Stimulated activated CD4-positive, alpha-beta T cell treated with anti-CD3 and anti-CD28 coated beads, Interleukin-2, amount 100 ng/mL, for 24 hours (primary cell): ENCODE results near the gene CRYZ.

ENCODE experiments used
- DNase-seq, 2 donors: peaks; one replicate each; pipeline ENCODE4 v3.0.0-alpha.2; 2020

The CRYZ gene

GRCh38 chr1:74729741-74730478 is 2.9 kb downstream of the CRYZ start:
- DNase-seq: no peak

DNA sequence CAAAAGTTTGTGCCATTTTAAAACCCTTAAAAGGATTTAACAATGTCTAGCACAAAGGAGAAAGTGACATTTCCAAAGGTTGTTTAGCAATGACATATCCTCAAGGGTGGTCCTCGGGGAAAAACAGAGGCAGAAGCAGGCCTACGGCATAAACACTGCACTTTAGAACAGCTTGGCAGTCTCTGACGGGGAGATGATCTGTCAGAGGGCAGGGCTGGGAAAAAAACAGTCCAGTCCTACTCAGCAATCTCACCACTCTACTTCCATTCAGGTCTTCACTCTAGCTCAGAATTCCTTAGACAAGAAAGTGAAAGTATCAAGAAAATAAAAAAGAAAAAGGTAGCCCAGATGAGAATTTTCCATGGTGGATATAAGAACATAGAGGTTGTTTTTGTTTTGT is 4.1 kb downstream of the CRYZ start:
- DNase-seq: no peak

DNA sequence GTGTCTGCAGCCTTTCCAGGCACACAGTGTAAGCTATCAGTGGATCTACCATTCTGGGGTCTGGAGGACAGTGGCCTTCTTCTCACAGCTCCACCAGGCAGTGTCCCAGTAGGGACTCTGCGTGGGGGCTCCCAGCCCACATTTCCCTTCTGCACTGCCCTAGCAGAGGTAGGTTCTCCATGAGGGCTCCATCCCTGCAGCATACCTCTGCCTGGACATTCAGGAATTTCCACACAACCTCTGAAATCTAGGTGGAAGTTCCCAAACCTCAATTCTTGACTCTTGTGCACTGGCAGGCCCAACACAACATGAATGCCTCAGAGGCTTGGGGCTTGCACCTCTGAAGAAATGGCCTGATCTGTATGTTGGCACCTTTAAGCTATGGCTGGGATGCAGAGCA is 6.8 kb downstream of the CRYZ start:
- DNase-seq: no peak

DNA sequence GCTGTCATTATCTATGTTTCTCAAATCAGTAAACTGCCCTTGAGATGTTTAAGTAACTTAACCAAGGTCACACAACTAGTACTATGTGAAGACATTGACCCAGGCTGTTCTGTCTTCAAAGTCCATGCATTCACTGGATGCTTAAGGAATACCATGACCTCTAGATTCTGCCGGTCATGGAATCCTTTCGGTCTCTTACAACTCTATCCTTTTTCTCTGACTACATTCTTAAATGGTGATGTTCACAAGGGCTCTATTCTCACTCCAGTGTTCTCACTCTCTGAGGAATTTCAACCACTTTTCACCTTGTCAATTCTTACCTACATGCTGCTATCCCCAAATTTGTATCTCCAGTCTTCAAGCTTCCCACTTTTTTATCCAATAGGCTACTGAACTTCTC is 15.2 kb downstream of the CRYZ start:
- DNase-seq: no peak

DNA sequence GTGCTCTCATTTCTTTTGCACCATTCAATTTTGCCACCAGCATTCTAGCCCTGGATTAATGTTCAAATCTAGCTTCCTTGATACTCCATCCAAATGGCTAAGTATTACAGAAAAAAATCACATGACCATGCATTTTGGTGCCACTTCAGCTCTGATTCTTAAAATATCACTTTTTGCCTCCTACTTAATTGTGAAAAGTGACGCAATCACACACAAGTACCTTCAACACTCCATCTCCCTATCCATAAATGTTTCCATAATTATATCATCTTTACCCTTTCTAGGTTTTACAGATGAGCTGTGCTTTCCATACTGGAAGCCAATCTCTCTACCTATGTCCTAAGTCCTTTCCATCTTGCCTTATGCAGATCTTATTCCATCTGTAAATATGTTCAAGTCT is 16.0 kb downstream of the CRYZ start:
- no peak for DNase-seq

DNA sequence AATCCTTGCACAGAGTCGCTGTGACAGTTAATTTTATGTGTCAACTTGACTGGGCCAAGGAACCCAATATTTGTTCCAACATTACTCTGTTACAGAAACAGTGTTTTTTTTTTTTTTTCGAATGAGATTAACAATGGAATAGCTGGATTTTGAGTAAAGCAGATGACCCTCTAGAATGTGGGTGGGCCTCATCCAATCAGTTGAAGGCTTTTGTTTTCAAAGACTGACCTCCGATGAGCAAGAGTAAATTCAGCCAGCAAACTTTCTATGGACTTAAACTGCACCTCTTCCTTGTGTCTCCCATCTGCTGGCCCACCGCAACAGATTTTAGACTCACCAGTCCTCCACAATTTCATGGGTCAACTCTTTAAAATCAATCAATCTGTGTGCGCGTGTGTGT is 17.0 kb downstream of the CRYZ start:
- no peak for DNase-seq

DNA sequence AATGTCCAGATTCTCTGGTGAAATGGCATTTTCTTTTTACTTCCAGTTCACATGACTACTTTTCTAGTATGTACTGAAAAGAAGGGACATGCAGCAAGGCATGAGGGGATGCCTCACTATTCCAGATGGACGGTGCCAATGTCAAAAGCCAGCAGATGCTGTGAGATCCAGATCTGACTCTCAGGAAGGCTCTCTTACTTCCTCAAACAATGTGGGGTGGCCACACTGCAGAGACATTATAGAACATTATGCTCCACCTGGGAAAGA is 17.7 kb downstream of the CRYZ start:
- no peak for DNase-seq

DNA sequence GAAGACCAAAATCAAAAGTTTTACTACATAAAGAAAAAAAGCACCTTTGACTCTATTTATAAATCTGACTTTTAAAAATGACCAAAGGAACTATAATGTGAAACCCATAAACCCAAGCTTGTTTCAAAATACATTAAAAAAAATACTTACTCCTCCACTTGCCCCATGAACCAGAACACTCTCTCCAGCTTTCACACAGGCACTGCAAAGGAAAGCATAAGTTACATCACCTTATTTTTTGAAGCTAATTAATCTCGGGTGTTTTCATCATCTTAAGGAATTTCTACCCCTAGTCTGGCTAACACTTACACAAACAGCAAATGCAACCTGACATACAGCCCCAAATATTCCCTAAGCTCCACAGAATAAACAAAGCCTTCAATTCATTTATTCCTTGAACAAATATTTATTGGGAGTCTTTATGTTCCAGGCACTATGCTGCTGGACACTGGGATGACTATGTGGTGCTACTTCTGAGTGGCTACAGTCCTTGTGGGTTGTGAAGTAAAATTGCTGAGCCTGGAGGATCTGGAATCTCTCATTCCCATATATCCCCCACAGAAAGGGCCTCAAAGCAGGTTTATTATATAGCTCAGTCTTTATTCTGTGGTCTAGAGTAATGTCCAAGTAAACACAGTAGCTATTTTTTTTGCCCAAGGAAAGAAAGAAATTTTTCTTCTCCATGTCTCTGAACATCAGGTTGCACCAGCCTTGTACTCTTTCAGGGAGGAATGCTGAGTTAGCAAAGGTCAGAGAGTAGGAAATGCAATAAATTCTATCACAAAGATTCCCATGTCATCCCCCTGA is 18.2 kb downstream of the CRYZ start:
- DNase-seq: no peak

GRCh38 chr1:74713849-74714248 is 19.0 kb downstream of the CRYZ start:
- DNase-seq: no peak

DNA sequence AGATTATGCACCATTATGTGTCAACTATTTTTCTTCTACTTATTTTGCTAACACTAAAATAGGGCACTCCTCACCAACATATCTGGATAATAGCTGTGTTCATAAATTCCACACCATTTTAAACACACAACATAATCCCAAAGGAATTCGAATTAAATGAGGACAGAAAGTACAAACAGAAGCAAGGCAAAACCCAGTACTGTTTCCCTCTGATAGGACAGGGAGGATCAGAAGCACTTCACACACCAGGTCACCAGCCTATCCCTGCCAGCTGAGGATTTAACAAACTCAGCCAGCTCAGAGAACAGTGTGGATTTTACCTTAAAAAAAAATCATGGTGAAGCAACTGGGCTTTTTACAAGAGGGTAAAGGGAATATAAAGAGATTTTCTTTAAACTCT is 20.0 kb downstream of the CRYZ start:
- DNase-seq: no peak

- no peak for DNase-seq
Observed at GRCh38 chr1:74703386-74704182, 29.3 kb downstream of the CRYZ start.

DNA sequence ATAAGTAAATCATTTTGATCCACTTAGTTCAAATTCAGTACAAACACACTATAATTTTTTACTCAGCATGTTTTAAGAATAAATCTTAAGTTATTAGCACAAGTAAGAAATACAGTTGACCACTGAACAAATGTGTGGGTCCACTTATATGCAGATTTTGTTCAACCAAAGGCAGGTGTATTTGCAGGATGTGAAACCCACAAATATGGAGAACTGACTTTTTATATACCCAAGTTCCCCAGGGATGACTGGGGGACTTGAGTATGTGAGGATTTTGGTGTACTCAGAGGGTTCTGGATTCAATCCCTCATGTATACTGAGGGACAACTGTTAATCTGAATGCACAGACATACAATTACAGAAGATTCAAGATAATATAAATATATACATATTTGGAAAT is 33.5 kb downstream of the CRYZ start:
- DNase-seq: no peak

- DNase-seq: no peak
Observed at GRCh38 chr1:74697832-74698231, 35.0 kb downstream of the CRYZ start.

GRCh38 chr1:74693473-74693872 is 39.4 kb downstream of the CRYZ start:
- DNase-seq: no peak

DNA sequence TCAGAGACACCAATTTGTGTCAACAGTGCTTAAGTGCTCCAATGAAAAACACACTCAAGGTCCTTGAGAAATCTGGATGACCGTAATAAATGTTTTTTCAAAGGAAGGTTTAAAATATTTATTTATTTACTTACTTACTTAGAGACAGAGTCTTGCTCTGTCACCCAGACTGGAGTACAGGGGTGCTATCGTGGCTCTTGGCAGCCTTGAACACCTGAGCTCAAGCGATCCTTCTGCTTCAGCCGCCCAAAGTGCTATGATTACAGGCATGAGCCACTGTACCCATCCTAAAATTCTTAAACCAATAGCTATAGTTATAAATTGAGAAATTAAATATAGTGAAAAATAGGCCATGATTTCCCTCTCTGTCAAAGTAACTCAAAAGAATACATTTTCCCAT is 41.9 kb downstream of the CRYZ start:
- no peak for DNase-seq

- DNase-seq: no peak
Observed at GRCh38 chr1:74690364-74690696, 42.5 kb downstream of the CRYZ start.

GRCh38 chr1:74689621-74690363 is 43.1 kb downstream of the CRYZ start:
- DNase-seq: peak; percentile 11 to 48

- DNase-seq: no peak
Observed at GRCh38 chr1:74686928-74687327, 45.9 kb downstream of the CRYZ start.

- no peak for DNase-seq
Observed at GRCh38 chr1:74684301-74684700, 48.5 kb downstream of the CRYZ start.

GRCh38 chr1:74683656-74684055 is 49.2 kb downstream of the CRYZ start:
- no peak for DNase-seq

GRCh38 chr1:74681851-74682250 is 51.0 kb downstream of the CRYZ start:
- no peak for DNase-seq

GRCh38 chr1:74681449-74681848 is 51.4 kb downstream of the CRYZ start:
- no peak for DNase-seq

GRCh38 chr1:74681001-74681400 is 51.8 kb downstream of the CRYZ start:
- DNase-seq: no peak
